Lower leg skin (tissue), 4 donors: ENCODE data around the gene DIO3. TPM values are rescaled to one million over a fixed set of nuclear protein-coding genes. Genes with fewer than 3 reads are reported as not detected.

Source experiments
- DNase-seq, 2 donors: peaks; one replicate each; pipeline ENCODE4 v3.0.0-alpha.2; 2019; ENCODE audit warnings: low spot score in 2 of 2
- H3K4me3 ChIP-seq: fragments of 200-600 bp; sonication (generic); 2 replicates; pipeline ENCODE4 v1.5.1; 2017; ENCODE audit warnings: mild to moderate bottlenecking, low read depth; ENCODE audit not compliant: poor library complexity, severe bottlenecking
- POLR2A ChIP-seq, 2 donors: fragments of 450-650 bp; IDR thresholded peaks; one replicate each; pipeline ENCODE4 v1.6.1; 2016 to 2017; ENCODE audit warnings: antibody characterized with exemption in 2 of 2, mild to moderate bottlenecking in 1 of 2, moderate library complexity in 1 of 2
- WGBS, 2 donors: methylation state at CpG; one replicate each; pipeline ENCODE4 v1.1.5; 2018; 5-methylcytosine and 5-hydroxymethylcytosine counted together
- intact Hi-C: fragments of 100-400 bp; cut with DNase I; formaldehyde crosslinking; loops from one replicate; pipeline ENCODE4 v1.15.0; 2023; ENCODE audit warnings: low total_unique reads
- total RNA-seq, 4 donors: library from RNA; depleted of rRNA; stranded (reverse); fragments of >200 nt; gene quantifications; one replicate each; pipeline ENCODE4 v1.1.0, GENCODE V29; 2016
- TF ChIP-seq, protein P1 (sequence below), 3 donors: fragments of 450-650 bp; IDR thresholded peaks; one replicate each; pipeline ENCODE4 v1.5.1; 2016; ENCODE audit warnings: antibody characterized with exemption in 3 of 3, mild to moderate bottlenecking in 3 of 3, moderate library complexity in 2 of 3

The DIO3 gene
- total RNA-seq, 4 donors from 2014 or later = 2.3 to 3.7 (median 2.7) TPM

DNA sequence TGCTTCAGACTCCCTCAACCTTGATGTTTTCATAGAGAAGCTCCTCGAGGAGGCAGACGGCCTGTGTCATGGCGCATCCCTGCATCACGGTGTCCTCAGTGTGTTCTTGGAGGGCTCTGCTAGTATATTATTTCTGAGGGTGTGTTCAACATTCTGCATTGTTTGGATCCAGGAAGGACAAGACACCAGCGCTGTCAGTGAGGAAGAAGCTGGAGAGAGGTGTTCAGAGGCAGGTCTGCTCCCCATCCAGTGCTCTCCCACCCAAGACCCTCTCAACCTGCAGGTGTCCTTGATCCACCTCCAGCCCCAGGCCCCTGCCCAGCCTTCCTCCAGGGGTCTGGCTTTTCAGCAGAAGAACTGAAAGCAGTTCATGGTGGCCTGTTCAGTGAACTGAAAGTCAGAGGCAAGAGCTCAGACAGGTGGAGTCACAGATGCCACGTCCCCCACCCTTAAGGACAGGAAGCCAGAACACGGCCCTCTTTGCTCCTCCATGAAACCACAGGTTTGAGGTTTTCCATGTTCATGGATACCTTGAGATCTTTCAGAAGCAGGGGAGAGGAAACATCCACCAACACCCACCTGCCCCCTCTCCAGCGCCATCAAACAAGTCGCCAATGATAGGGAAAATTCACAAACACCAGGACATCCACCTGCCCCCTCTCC lies 37.4 kb downstream of the DIO3 start:
- H3K4me3 ChIP-seq = no peak overlapping the region
- WGBS, 2 donors = 89 to 91% methylated on average over 9 of the region's 9 CpGs
- no peak for TF ChIP-seq POLR2A (IDR thresholded peaks at IDR 0.05)
- TF ChIP-seq, protein P1, sequence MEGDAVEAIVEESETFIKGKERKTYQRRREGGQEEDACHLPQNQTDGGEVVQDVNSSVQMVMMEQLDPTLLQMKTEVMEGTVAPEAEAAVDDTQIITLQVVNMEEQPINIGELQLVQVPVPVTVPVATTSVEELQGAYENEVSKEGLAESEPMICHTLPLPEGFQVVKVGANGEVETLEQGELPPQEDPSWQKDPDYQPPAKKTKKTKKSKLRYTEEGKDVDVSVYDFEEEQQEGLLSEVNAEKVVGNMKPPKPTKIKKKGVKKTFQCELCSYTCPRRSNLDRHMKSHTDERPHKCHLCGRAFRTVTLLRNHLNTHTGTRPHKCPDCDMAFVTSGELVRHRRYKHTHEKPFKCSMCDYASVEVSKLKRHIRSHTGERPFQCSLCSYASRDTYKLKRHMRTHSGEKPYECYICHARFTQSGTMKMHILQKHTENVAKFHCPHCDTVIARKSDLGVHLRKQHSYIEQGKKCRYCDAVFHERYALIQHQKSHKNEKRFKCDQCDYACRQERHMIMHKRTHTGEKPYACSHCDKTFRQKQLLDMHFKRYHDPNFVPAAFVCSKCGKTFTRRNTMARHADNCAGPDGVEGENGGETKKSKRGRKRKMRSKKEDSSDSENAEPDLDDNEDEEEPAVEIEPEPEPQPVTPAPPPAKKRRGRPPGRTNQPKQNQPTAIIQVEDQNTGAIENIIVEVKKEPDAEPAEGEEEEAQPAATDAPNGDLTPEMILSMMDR (IDR thresholded peaks at IDR 0.05) = no peak
- intact Hi-C loops = no loop called here
- peak in 1 of 2 donors; percentile 40 for DNase-seq

- intact Hi-C loops = no loop called here
- no peak overlapping the region for H3K4me3 ChIP-seq
- TF ChIP-seq, protein P1 (IDR thresholded peaks at IDR 0.05) = no peak
- DNase-seq = peak in 1 of 2 donors; percentile 49
- WGBS, 2 donors = 91 to 94% methylated on average over 13 of the region's 13 CpGs
These were observed 38.1 kb downstream of the DIO3 start for GRCh38 chr14:101599234-101599885.

- no peak for TF ChIP-seq POLR2A (IDR thresholded peaks at IDR 0.05)
- TF ChIP-seq, protein P1 (IDR thresholded peaks at IDR 0.05) = no peak
- peak in 1 of 2 donors; percentile 29 for DNase-seq
- intact Hi-C loops = no loop called here
- WGBS, 2 donors = 61 to 71% methylated on average over 7 of the region's 7 CpGs
- H3K4me3 ChIP-seq = no peak overlapping the region
These were observed 39.1 kb downstream of the DIO3 start for GRCh38 chr14:101600336-101600890.

DNA sequence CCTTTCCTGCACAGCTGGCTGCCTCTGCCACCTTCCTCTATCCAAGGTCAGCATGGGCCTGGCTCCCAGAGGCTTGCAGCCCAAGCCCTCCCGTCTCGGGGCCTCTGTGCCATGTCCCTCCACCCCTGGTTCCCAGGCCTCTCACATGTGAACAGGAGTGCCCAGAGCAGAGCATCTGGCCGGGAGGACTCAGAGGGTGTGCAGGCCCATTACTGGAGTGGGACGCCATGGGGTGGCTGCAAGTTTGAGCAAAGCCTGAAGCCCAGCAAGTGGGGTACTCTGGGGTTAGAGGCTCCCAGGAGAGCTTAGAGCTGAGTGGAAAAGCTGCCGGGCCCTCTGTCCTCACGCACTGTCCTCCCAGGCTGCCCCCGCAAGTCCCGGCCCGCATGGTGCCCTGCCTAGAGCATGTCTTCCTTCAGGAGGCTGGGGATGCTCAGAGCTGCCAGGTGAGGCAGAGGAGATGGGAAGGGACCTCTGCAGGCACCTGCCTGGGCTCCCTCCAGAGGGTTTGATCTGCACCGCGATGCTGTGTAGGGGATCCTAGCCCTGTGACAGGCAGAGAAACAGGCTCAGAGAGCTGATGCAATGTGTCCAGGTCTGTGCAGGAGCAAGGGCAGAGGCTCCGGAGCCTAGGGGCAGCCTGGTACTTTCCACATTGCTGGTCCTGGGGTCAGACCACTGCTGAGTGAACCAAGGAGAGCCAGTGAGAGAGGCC lies 39.8 kb downstream of the DIO3 start:
- peak; percentile 3 to 70 for DNase-seq
- WGBS, 2 donors = 78 to 84% methylated on average over 6 to 10 of the region's 12 CpGs
- TF ChIP-seq, protein P1 (IDR thresholded peaks at IDR 0.05) = no peak
- TF ChIP-seq POLR2A (IDR thresholded peaks at IDR 0.05) = no peak
- intact Hi-C loops = no loop called here
- H3K4me3 ChIP-seq = no peak overlapping the region

- peak; percentile 5 to 70 for DNase-seq
- no peak overlapping the region for H3K4me3 ChIP-seq
- WGBS, 2 donors = 88 to 93% methylated on average over 22 to 35 of the region's 35 CpGs
These were observed 40.5 kb downstream of the DIO3 start for GRCh38 chr14:101601606-101602465.

More at GRCh38 chr14:101601606-101602465, 40.5 kb downstream of the DIO3 start:
- intact Hi-C loops = no loop called here
- no peak for TF ChIP-seq POLR2A (IDR thresholded peaks at IDR 0.05)
- TF ChIP-seq, protein P1 (IDR thresholded peaks at IDR 0.05) = no peak
